K562 (cell line): ENCODE results near the gene TARBP2. TPM values are rescaled to one million over a fixed set of nuclear protein-coding genes. Genes with fewer than 3 reads are reported as not detected.

Experiments
- ATAC-seq: fragments of 200-7000 bp; cut with Tn5 transposase; 3 replicates; pipeline ENCODE4 v1.9.1; 2020; ENCODE audit warnings: moderate library complexity
- BruUV-seq: library from RNA; stranded (reverse); fragments of 400-500 nt; replicated peaks from 2 replicates; lab custom pipeline; 2021; lab: Mats Ljungman, UMichigan
- CTCF ChIA-PET: fragments of 300-600 bp; formaldehyde crosslinking; extraction: SDS; loops from one replicate; lab custom pipeline; 2021; ENCODE audit warnings: low intra/inter-chr PET ratio; lab: Yijun Ruan, JAX
- POLR2A ChIA-PET: fragments of 300-600, 350-650 bp; sonication (Branson Sonifier 250); formaldehyde crosslinking; extraction: SDS; loops from one replicate; lab custom pipeline; 2021; ENCODE audit warnings: antibody characterized with exemption, inconsistent platforms; lab: Yijun Ruan, JAX
- DNase-seq, 4 experiments: peaks; one replicate each; pipeline versions ENCODE4 v3.0.0 to v3.0.0-alpha.2; 2011 to 2018; ENCODE audit warnings: low spot score in 3 of 4, mixed read lengths in 3 of 4; ENCODE audit errors: extremely low read depth in 1 of 4
- FAIRE-seq: peaks from 2 replicates; lab custom pipeline; 2011; peaks lifted over from hg19 to GRCh38; lab: Jason Lieb, UNC
- H2AFZ ChIP-seq: 2 replicates; pipeline ENCODE4 v1.6.0; 2011; ENCODE audit warnings: low read depth, low read length, control low read depth, inconsistent platforms
- H3K27ac ChIP-seq: fragments of 200-600 bp; 3 replicates; pipeline ENCODE4 v1.8.0; 2011; ENCODE audit warnings: low read depth, mild to moderate bottlenecking, control low read depth, inconsistent platforms, low read length, moderate library complexity, mixed read lengths; ENCODE audit errors: extremely low read depth
- H3K27me3 ChIP-seq, 2 experiments: fragments of 300-600 bp in 1 of 2; 2 replicates in 1 of 2; 3 replicates in 1 of 2; pipeline versions ENCODE4 v1.6.0 to v1.8.0; 2011; ENCODE audit warnings: inconsistent platforms in 2 of 2, low read length in 2 of 2, mild to moderate bottlenecking in 1 of 2, mixed read lengths in 1 of 2, moderate library complexity in 1 of 2; ENCODE audit not compliant: control insufficient read depth in 2 of 2, insufficient read depth in 2 of 2
- H3K36me3 ChIP-seq: fragments of 300-600 bp; 3 replicates; pipeline ENCODE4 v1.8.0; 2011; ENCODE audit warnings: mild to moderate bottlenecking, low read length, inconsistent platforms; ENCODE audit not compliant: control insufficient read depth, insufficient read depth
- H3K4me1 ChIP-seq, 2 experiments: fragments of 200-600 bp in 1 of 2; replicated peaks in 1 of 2; 2 replicates in 1 of 2; 3 replicates in 1 of 2; pipeline versions ENCODE4 v1.5.1 to v1.8.0; 2011; ENCODE audit warnings: inconsistent platforms in 2 of 2, low read length in 2 of 2, mild to moderate bottlenecking in 1 of 2, mixed read lengths in 1 of 2, moderate library complexity in 1 of 2; ENCODE audit not compliant: control insufficient read depth in 2 of 2, insufficient read depth in 2 of 2
- H3K4me2 ChIP-seq: 2 replicates; pipeline ENCODE4 v1.6.1; 2011; ENCODE audit warnings: low read length, control low read depth, inconsistent platforms, mixed read lengths; ENCODE audit not compliant: insufficient read depth
- H3K4me3 ChIP-seq: fragments of 200-600 bp; sonication (generic), shearing (Covaris generic); 2 replicates; pipeline ENCODE4 v1.5.1; 2016; ENCODE audit warnings: control low read depth, inconsistent platforms
- H3K79me2 ChIP-seq: fragments of 200-600 bp; 3 replicates; pipeline ENCODE4 v1.8.0; 2011; ENCODE audit warnings: low read length, inconsistent platforms; ENCODE audit not compliant: control insufficient read depth, insufficient read depth
- H3K9ac ChIP-seq, 2 experiments: 2 replicates each; pipeline versions ENCODE4 v1.6.0 to v1.6.1; 2011; ENCODE audit warnings: low read depth in 2 of 2, low read length in 2 of 2, control low read depth in 1 of 2, inconsistent platforms in 1 of 2, mild to moderate bottlenecking in 1 of 2, mixed read lengths in 1 of 2; ENCODE audit not compliant: insufficient read depth in 1 of 2
- H3K9me1 ChIP-seq: one replicate; pipeline ENCODE4 v1.6.0; 2011; ENCODE audit warnings: inconsistent platforms, mild to moderate bottlenecking, low read length, moderate library complexity; ENCODE audit not compliant: control insufficient read depth, insufficient read depth
- H3K9me3 ChIP-seq: replicated peaks from 2 replicates; pipeline ENCODE4 v1.5.1; 2011; ENCODE audit warnings: low read depth, low read length, inconsistent platforms; ENCODE audit not compliant: control insufficient read depth, insufficient read depth
- H4K20me1 ChIP-seq: replicated peaks from 2 replicates; pipeline ENCODE4 v1.6.1; 2011; ENCODE audit warnings: low read length, inconsistent platforms, mixed read lengths; ENCODE audit not compliant: control insufficient read depth, insufficient read depth
- CBFA2T2 ChIP-seq: fragments of 450-650 bp; conservative IDR thresholded peaks from 2 replicates; pipeline ENCODE4 v1.6.1; 2017; ENCODE audit warnings: mild to moderate bottlenecking
- CREBBP ChIP-seq: IDR thresholded peaks from one replicate; pipeline ENCODE4 v1.6.1; 2012; ENCODE audit warnings: low read depth, mild to moderate bottlenecking, control low read depth, inconsistent platforms, low read length
- ETV1 ChIP-seq: fragments of 450-650 bp; conservative IDR thresholded peaks from 2 replicates; pipeline ENCODE4 v1.6.1; 2016; ENCODE audit warnings: missing genetic modification characterization, control low read depth, low read depth, missing compliant biosample characterization
- HDGF ChIP-seq: fragments of 450-650 bp; IDR thresholded peaks from 2 replicates; pipeline ENCODE4 v1.6.1; 2016
- HSF4 ChIP-seq: fragments of 250-450 bp; sonication (Bioruptor Pico); IDR thresholded peaks from 2 replicates; pipeline ENCODE4 v2.1.2; 2022; ENCODE audit warnings: mild to moderate bottlenecking, moderate library complexity, borderline replicate concordance
- LEF1 ChIP-seq: fragments of 450-650 bp; IDR thresholded peaks from 2 replicates; pipeline ENCODE4 v1.6.1; 2016; ENCODE audit warnings: mild to moderate bottlenecking
- POLR2B ChIP-seq: fragments of 450-650 bp; IDR thresholded peaks from 2 replicates; pipeline ENCODE4 v1.6.1; 2018; ENCODE audit warnings: low read depth; ENCODE audit not compliant: partially characterized antibody
- PTBP1 ChIP-seq: fragments of 200-400 bp; formaldehyde crosslinking; IDR thresholded peaks from 2 replicates; pipeline ENCODE4 v1.6.1; 2017; ENCODE audit warnings: low read depth, low read length
- SMC3 ChIP-seq: conservative IDR thresholded peaks from 2 replicates; pipeline ENCODE4 v1.6.1; 2011; ENCODE audit warnings: low read depth, low read length, improper control_type of control experiment; ENCODE audit not compliant: insufficient read depth
- STAT5A ChIP-seq: IDR thresholded peaks from 2 replicates; pipeline ENCODE4 v1.6.1; 2012; ENCODE audit warnings: low read length, inconsistent platforms, borderline replicate concordance
- TARDBP ChIP-seq: fragments of 450-650 bp; IDR thresholded peaks from 2 replicates; pipeline ENCODE4 v1.6.1; 2016
- TOE1 ChIP-seq, 2 experiments: fragments of 450-650 bp in 1 of 2; sonication (generic) in 1 of 2; formaldehyde crosslinking in 1 of 2; IDR thresholded peaks; 2 replicates each; pipeline versions ENCODE4 v1.7.1 to v1.8.0; 2016 to 2022; ENCODE audit warnings: borderline replicate concordance in 2 of 2, mild to moderate bottlenecking in 2 of 2, antibody characterized with exemption in 1 of 2, inconsistent platforms in 1 of 2, low read depth in 1 of 2, missing genetic modification reagents in 1 of 2, moderate library complexity in 1 of 2
- WHSC1 ChIP-seq: IDR thresholded peaks from one replicate; pipeline ENCODE4 v1.6.1; 2012; ENCODE audit warnings: low read length, control low read depth, inconsistent platforms
- ZFPM2 ChIP-seq: fragments of 250-450 bp; sonication (Bioruptor Pico); IDR thresholded peaks from 2 replicates; pipeline ENCODE4 v1.5.1; 2022; ENCODE audit warnings: mild to moderate bottlenecking
- ZNF354B ChIP-seq: fragments of 250-450 bp; sonication (Bioruptor Pico); IDR thresholded peaks from 2 replicates; pipeline ENCODE4 v1.4.0; 2020
- ZNF76 ChIP-seq: fragments of 250-450 bp; sonication (Bioruptor Pico); IDR thresholded peaks from 2 replicates; pipeline ENCODE4 v1.4.0; 2020; ENCODE audit warnings: mild to moderate bottlenecking, moderate library complexity, borderline replicate concordance
- WGBS: fragments of 100-300 bp; shearing (Covaris generic); methylation state at CpG from one replicate; pipeline ENCODE4 v1.1.6; 2016; ENCODE audit warnings: low coverage, mixed read lengths; ENCODE audit not compliant: insufficient coverage; ENCODE audit errors: missing lambda C conversion rate; 5-methylcytosine and 5-hydroxymethylcytosine counted together
- in situ Hi-C: fragments of 300-500 bp; cut with MboI; formaldehyde crosslinking; loops from 4 replicates; pipeline ENCODE4 v1.15.0; 2018; ENCODE audit warnings: inconsistent platforms, mixed read lengths
- intact Hi-C: fragments of 100-400 bp; cut with micrococcal nuclease; formaldehyde crosslinking; loops from 2 replicates; pipeline ENCODE4 v1.14.2; 2022
- polyA plus RNA-seq, 8 experiments: library from polyadenylated mRNA; depleted of rRNA in 4 of 8; stranded (reverse) in 5 of 8; unstranded in 3 of 8; fragments of >200 nt; fragmentation: Nextera tagmentation in 2 of 8; fragmentation: Illumina TruSeq in 1 of 8; extraction: Ambion mirVana in 2 of 8; extraction: Trizol in 1 of 8; gene quantifications; 2 replicates each; pipeline versions ENCODE4 v1.2.1 to v1.2.3, GENCODE V29; 2011 to 2014; ENCODE audit warnings: inconsistent platforms in 1 of 8, missing spikeins in 1 of 8
- total RNA-seq, 7 experiments: library from RNA; depleted of rRNA in 6 of 7; stranded (reverse); fragments of >200 nt in 6 of 7; fragmentation: Illumina TruSeq in 2 of 7; extraction: Trizol in 2 of 7; gene quantifications; 2 replicates each; pipeline versions ENCODE4 v1.2.1 to v1.2.3, GENCODE V29; 2011 to 2021; ENCODE audit warnings: low replicate concordance in 1 of 7
- TF ChIP-seq, protein P1 (sequence below): fragments of 250-450 bp; sonication (Bioruptor Pico); IDR thresholded peaks from 2 replicates; pipeline ENCODE4 v1.4.0; 2020; ENCODE audit warnings: mild to moderate bottlenecking, moderate library complexity
- TF ChIP-seq, protein P2 (sequence below): fragments of 450-650 bp; IDR thresholded peaks from 2 replicates; pipeline ENCODE4 v1.6.1; 2016; ENCODE audit warnings: low read depth, mild to moderate bottlenecking, moderate library complexity
- TF ChIP-seq, protein P3 (sequence below): fragments of 450-650 bp; formaldehyde crosslinking; IDR thresholded peaks from 2 replicates; pipeline ENCODE4 v1.4.0; 2022; ENCODE audit warnings: missing genetic modification characterization

The TARBP2 gene
- total and polyA plus RNA-seq, 9 of the 15 experiments (the other 6 are each of a cell fraction or from before 2014, with no cell fraction given): 5.6 to 69.0 (median 44.6) TPM

DNA sequence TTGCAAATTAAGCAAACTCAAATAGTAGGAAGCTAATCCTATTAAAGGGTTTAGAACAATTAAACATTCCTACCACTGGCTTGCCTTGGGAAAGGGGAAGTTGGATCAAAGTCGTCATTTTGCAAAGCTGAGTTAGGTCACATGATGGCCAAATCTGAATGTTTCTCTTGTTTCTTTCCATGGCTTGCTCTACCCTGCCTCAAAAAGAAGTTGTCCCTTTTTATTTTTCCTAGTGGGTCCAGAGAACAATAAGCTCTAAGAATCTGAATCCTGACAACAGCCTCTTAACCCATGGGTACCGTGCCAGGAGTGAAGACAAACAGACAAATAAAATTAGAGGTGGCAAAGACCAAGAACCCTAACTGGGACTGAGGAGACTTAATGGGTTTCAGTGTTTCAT is 32.4 kb downstream of the TARBP2 start (continued):
- TF ChIP-seq TOE1 (IDR thresholded peaks at IDR 0.05; ENCODE audit: borderline replicate concordance): no peak
- no peak for TF ChIP-seq TOE1 (CRISPR knock-in tag; IDR thresholded peaks at IDR 0.05; ENCODE audit: borderline replicate concordance, low read depth)
- TF ChIP-seq HSF4: no peak
- TF ChIP-seq POLR2B: no peak
- TF ChIP-seq, protein P1, sequence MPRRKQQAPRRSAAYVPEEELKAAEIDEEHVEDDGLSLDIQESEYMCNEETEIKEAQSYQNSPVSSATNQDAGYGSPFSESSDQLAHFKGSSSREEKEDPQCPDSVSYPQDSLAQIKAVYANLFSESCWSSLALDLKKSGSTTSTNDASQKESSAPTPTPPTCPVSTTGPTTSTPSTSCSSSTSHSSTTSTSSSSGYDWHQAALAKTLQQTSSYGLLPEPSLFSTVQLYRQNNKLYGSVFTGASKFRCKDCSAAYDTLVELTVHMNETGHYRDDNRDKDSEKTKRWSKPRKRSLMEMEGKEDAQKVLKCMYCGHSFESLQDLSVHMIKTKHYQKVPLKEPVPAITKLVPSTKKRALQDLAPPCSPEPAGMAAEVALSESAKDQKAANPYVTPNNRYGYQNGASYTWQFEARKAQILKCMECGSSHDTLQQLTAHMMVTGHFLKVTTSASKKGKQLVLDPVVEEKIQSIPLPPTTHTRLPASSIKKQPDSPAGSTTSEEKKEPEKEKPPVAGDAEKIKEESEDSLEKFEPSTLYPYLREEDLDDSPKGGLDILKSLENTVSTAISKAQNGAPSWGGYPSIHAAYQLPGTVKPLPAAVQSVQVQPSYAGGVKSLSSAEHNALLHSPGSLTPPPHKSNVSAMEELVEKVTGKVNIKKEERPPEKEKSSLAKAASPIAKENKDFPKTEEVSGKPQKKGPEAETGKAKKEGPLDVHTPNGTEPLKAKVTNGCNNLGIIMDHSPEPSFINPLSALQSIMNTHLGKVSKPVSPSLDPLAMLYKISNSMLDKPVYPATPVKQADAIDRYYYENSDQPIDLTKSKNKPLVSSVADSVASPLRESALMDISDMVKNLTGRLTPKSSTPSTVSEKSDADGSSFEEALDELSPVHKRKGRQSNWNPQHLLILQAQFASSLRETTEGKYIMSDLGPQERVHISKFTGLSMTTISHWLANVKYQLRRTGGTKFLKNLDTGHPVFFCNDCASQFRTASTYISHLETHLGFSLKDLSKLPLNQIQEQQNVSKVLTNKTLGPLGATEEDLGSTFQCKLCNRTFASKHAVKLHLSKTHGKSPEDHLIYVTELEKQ (CRISPR knock-in tag): no peak
- no peak for TF ChIP-seq CREBBP
- TF ChIP-seq, protein P2, sequence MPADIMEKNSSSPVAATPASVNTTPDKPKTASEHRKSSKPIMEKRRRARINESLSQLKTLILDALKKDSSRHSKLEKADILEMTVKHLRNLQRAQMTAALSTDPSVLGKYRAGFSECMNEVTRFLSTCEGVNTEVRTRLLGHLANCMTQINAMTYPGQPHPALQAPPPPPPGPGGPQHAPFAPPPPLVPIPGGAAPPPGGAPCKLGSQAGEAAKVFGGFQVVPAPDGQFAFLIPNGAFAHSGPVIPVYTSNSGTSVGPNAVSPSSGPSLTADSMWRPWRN: no peak

- WGBS: 88% methylated on average over 3 of the region's 3 CpGs
- Histone ChIP-seq H3K27ac (no peak overlapping the region), H3K9ac (no peak overlapping the region), H3K36me3 (peaks cover 62% of the 10 kb centered on the region; the same call in 2 of the 3 replicates), H3K9me3 (no peaks in the 10 kb centered on the region), H3K79me2 (no peaks in the 10 kb centered on the region), H3K4me2 (no peak overlapping the region), H3K9me1 (no peaks in the 10 kb centered on the region), H3K27me3 (no peaks in the 10 kb centered on the region), H3K4me3 (no peak overlapping the region), H4K20me1 (no peaks in the 10 kb centered on the region), H3K4me1 (no peaks in the 10 kb centered on the region), H2AFZ (no peak overlapping the region)
- CTCF ChIA-PET: no interaction called here
- FAIRE-seq (no peak), ATAC-seq (no peak), DNase-seq (no peak)
- intact Hi-C loops: no loop called here
- POLR2A ChIA-PET: no interaction called here
- in situ Hi-C loops: no loop called here
- BruUV-seq: no TSS peak
- TF ChIP-seq ZNF76 (CRISPR knock-in tag): no peak
- TF ChIP-seq SMC3: no peak
- TF ChIP-seq ZFPM2: no peak
- TF ChIP-seq STAT5A: no peak
- TF ChIP-seq, protein P3, sequence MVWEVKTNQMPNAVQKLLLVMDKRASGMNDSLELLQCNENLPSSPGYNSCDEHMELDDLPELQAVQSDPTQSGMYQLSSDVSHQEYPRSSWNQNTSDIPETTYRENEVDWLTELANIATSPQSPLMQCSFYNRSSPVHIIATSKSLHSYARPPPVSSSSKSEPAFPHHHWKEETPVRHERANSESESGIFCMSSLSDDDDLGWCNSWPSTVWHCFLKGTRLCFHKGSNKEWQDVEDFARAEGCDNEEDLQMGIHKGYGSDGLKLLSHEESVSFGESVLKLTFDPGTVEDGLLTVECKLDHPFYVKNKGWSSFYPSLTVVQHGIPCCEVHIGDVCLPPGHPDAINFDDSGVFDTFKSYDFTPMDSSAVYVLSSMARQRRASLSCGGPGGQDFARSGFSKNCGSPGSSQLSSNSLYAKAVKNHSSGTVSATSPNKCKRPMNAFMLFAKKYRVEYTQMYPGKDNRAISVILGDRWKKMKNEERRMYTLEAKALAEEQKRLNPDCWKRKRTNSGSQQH (CRISPR knock-in tag): no peak
- no peak for TF ChIP-seq CBFA2T2
- no peak for TF ChIP-seq TARDBP
- TF ChIP-seq HDGF: no peak
- TF ChIP-seq LEF1: no peak
- TF ChIP-seq ZNF354B (CRISPR knock-in tag): no peak
- no peak for TF ChIP-seq PTBP1
- no peak for TF ChIP-seq WHSC1
- no peak for TF ChIP-seq ETV1 (tag)
These were observed 35.9 kb downstream of the TARBP2 start for GRCh38 chr12:53536962-53537361.
